Mesangial cell (primary cell): ENCODE results near the gene TCP11L1. TPM values are rescaled to one million over a fixed set of nuclear protein-coding genes. Genes with fewer than 3 reads are reported as not detected.

Experiments
- total RNA-seq: library from RNA; depleted of rRNA; stranded (reverse); fragments of >200 nt; gene quantifications from 2 replicates; pipeline ENCODE4 v1.2.3, GENCODE V29; 2015

Gene TCP11L1
- 11.6 and 14.3 TPM in 2 replicates for total RNA-seq

DNA sequence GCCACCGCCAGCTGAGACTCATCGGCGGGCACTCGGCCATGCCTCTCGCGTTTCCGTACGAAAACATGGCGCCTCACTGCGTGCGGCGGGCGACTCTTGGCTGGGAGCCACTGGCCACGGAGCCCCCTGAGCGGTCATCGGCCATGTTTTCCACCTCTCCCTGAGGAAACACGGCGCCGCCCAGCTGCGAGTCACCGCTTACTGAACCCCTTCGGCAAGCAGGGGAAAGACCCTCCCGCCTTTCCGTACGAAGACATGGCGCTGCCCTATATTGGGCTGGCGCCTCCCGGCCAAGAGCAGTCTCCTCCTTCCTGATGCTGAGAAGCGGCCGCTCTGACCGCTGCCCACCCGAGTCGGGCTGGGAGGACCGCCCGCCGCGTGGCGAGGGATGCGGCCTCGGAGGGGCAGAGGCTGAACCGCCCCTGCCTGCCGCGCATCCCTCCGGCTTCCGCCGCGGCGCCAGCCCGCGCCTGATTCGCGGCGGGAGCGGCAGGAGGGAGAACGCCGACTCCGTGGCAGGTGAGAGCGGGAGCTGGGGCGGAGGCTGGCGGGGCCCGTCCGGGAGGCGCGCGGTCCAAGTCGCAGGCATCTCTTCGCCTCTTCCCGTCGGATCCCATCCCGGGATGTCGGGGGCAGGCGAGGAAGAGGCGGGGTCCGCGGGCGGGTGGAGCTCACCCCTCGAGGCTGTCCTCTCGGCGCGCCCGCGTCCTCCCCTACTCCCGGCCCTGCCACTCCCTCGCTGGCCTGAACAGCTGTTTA is at the start of gene TCP11L1:
Gene TCP11L1 (plus strand): TSS at position 299 of the 759 bp plus-strand sequence. CDS start 4,202 bp downstream, outside the sequence.

DNA sequence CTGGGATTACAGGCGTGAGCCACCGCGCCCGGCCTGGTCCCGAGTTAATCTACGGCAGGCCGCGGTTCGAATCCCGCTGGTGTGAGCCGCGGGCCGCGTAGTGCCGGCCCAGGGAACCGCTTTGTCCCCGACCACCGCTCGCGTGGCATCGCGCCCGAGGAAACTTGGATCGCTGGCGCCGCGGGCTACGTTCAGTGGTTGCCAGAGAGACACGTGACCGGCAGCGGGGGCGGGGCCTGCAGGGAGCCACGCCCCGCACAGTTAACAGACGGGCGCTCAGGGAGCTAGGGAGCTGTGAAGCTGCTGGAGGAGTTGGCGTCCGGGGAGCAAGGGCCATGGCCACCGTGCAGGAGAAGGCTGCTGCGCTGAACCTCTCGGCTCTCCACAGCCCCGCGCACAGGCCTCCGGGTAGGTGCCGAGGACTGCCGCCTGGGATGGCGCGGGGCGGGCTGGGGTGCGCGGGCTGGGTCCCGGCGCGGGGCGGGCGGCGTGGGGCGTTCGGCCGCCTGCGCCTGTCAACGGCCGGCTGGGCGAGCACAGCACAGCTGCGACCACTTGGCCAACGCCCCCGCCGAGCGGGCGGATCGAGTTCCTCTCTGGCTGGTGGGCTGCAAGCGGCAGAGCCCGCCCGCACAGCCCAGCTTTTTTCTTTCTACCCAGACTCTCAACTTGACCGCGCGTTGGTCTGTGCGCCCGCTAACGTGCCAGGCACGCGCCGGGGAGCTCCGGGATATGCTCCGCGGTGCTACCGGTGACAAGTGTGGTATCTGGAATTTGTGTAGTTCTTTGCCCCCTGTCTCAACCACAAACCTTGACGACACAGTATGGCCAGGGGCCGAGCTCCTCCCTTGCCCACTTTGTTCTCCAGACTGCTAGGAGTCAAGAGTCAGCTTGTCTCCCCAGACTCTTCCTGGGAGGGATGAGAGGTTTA is 23.5 kb upstream of the TCP11L1 start, which contains the start of gene DEPDC7:
Gene DEPDC7 (plus strand): TSS at position 258 of the 931 bp plus-strand sequence. CDS start 78 bp downstream, at position 336.

Other genes with a start within 250 kb of the TCP11L1 start
- not detected in 2 replicates for gene CCDC73, start 244.9 kb upstream of the TCP11L1 start, total RNA-seq
- gene PRRG4, start 209.6 kb upstream of the TCP11L1 start, total RNA-seq = 0.16 and 1.1 TPM in 2 replicates
- gene QSER1, start 146.8 kb upstream of the TCP11L1 start, total RNA-seq = 13.1 and 17.1 TPM in 2 replicates
- gene DEPDC7, start 23.7 kb upstream of the TCP11L1 start, total RNA-seq = 1.9 and 2.3 TPM in 2 replicates
- gene CSTF3, start 121.9 kb downstream of the TCP11L1 start, total RNA-seq = 11.4 and 16.0 TPM in 2 replicates
- 15.8 and 37.6 TPM in 2 replicates for gene HIPK3, start 217.8 kb downstream of the TCP11L1 start, total RNA-seq